Astrocyte (in vitro differentiated cells and primary cell): ENCODE data around the gene KDSR. TPM values are rescaled to one million over a fixed set of nuclear protein-coding genes. Genes with fewer than 3 reads are reported as not detected.
A peak's percentile ranks its signal among the peaks of the same experiment; 100 is the strongest.

ENCODE experiments used
- DNase-seq: peaks from one replicate; pipeline ENCODE4 v3.0.0-alpha.2; 2010; ENCODE audit warnings: low read depth
- FAIRE-seq: peaks from 2 replicates; lab custom pipeline; 2011; peaks lifted over from hg19 to GRCh38; lab: Jason Lieb, UNC
- H2AFZ ChIP-seq: 2 replicates; pipeline ENCODE4 v1.6.0; 2012; ENCODE audit warnings: low read depth, low read length, inconsistent platforms
- H3K27ac ChIP-seq: 2 replicates; pipeline ENCODE4 v1.5.1; 2011; ENCODE audit warnings: low read depth, low read length, inconsistent platforms
- H3K27me3 ChIP-seq: 2 replicates; pipeline ENCODE4 v1.6.0; 2011; ENCODE audit warnings: low read length, inconsistent platforms; ENCODE audit not compliant: insufficient read depth
- H3K36me3 ChIP-seq: 2 replicates; pipeline ENCODE4 v1.5.1; 2011; ENCODE audit warnings: low read length, inconsistent platforms; ENCODE audit not compliant: insufficient read depth
- H3K4me1 ChIP-seq: 2 replicates; pipeline ENCODE4 v1.5.1; 2011; ENCODE audit warnings: low read length, inconsistent platforms; ENCODE audit not compliant: insufficient read depth
- H3K4me2 ChIP-seq: 2 replicates; pipeline ENCODE4 v1.6.0; 2012; ENCODE audit warnings: low read length, inconsistent platforms
- H3K4me3 ChIP-seq: 2 replicates; pipeline ENCODE4 v1.5.1; 2011; ENCODE audit warnings: low read depth, mild to moderate bottlenecking, low read length, inconsistent platforms; ENCODE audit not compliant: insufficient read depth
- H3K79me2 ChIP-seq: 2 replicates; pipeline ENCODE4 v1.6.0; 2012; ENCODE audit warnings: mild to moderate bottlenecking, low read length, inconsistent platforms; ENCODE audit not compliant: insufficient read depth
- H3K9ac ChIP-seq: 2 replicates; pipeline ENCODE4 v1.6.0; 2012; ENCODE audit warnings: mild to moderate bottlenecking, low read length, inconsistent platforms
- H3K9me3 ChIP-seq: 2 replicates; pipeline ENCODE4 v1.5.1; 2012; ENCODE audit warnings: low read depth, mild to moderate bottlenecking, low read length, inconsistent platforms; ENCODE audit not compliant: insufficient read depth
- H4K20me1 ChIP-seq: 2 replicates; pipeline ENCODE4 v1.6.0; 2012; ENCODE audit warnings: low read length, inconsistent platforms; ENCODE audit not compliant: insufficient read depth
- H3K27ac Mint-ChIP-seq: one replicate; pipeline ENCODE4 v1.8.0; 2021; ENCODE audit warnings: mild to moderate bottlenecking, mixed read lengths; ENCODE audit not compliant: unreplicated experiment
- H3K27me3 Mint-ChIP-seq: one replicate; pipeline ENCODE4 v1.8.0; 2021; ENCODE audit warnings: low read depth, mixed read lengths; ENCODE audit not compliant: unreplicated experiment
- H3K36me3 Mint-ChIP-seq: one replicate; pipeline ENCODE4 v1.8.0; 2021; ENCODE audit warnings: low read depth, mixed read lengths; ENCODE audit not compliant: unreplicated experiment
- H3K4me1 Mint-ChIP-seq: one replicate; pipeline ENCODE4 v1.8.0; 2021; ENCODE audit warnings: low read depth, mixed read lengths; ENCODE audit not compliant: unreplicated experiment
- H3K4me3 Mint-ChIP-seq: one replicate; pipeline ENCODE4 v1.8.0; 2021; ENCODE audit warnings: mild to moderate bottlenecking, moderate library complexity, mixed read lengths; ENCODE audit not compliant: unreplicated experiment
- H3K9me3 Mint-ChIP-seq: one replicate; pipeline ENCODE4 v1.8.0; 2021; ENCODE audit warnings: mild to moderate bottlenecking, mixed read lengths; ENCODE audit not compliant: unreplicated experiment
- CTCF ChIP-seq: IDR thresholded peaks from 2 replicates; pipeline ENCODE4 v1.5.1; 2011; ENCODE audit warnings: low read depth, mild to moderate bottlenecking, inconsistent platforms, low read length, moderate library complexity; ENCODE audit not compliant: insufficient read depth
- EZH2 ChIP-seq: IDR thresholded peaks from 2 replicates; pipeline ENCODE4 v1.6.1; 2012; ENCODE audit warnings: mild to moderate bottlenecking, low read length, inconsistent platforms; ENCODE audit not compliant: insufficient read depth
- total RNA-seq: library from RNA; stranded (reverse); gene quantifications from 2 replicates; pipeline ENCODE4 v1.2.1, GENCODE V29; 2021

Gene KDSR
- total RNA-seq, 1 donor from 2014 or later = 43.7 TPM

GRCh38 chr18:63410792-63411191, 43.8 kb upstream of the KDSR start:
- H4K20me1 ChIP-seq = peaks cover 51% of the 10 kb centered on the region
- H3K27me3 ChIP-seq = no peaks in the 10 kb centered on the region
- peak; percentile 67 for DNase-seq
- Mint-ChIP-seq H3K27ac (peak overlapping the region; percentile 34), H3K4me3 (no peak overlapping the region), H3K9me3 (no peaks in the 10 kb centered on the region), H3K27me3 (no peaks in the 10 kb centered on the region), H3K36me3 (peaks cover 16% of the 10 kb centered on the region), H3K4me1 (peaks cover 5% of the 10 kb centered on the region)
- H3K27ac ChIP-seq = peak overlapping the region; percentile 36
- no peaks in the 10 kb centered on the region for H3K9me3 ChIP-seq
- no peak overlapping the region for H3K4me3 ChIP-seq
- peaks cover 26% of the 10 kb centered on the region for H3K36me3 ChIP-seq
- no peak for TF ChIP-seq CTCF
- TF ChIP-seq EZH2 = no peak
- H3K4me1 ChIP-seq = peaks cover 10% of the 10 kb centered on the region
- FAIRE-seq = peak; percentile 49
- no peak overlapping the region for H2AFZ ChIP-seq
- H3K9ac ChIP-seq = no peak overlapping the region
- H3K4me2 ChIP-seq = peak overlapping the region; percentile 35
- peaks cover 65% of the 10 kb centered on the region for H3K79me2 ChIP-seq

- Histone ChIP-seq H3K9me3 (no peaks in the 10 kb centered on the region), H3K4me1 (peaks cover 10% of the 10 kb centered on the region), H4K20me1 (peaks cover 39% of the 10 kb centered on the region), H2AFZ (no peak overlapping the region), H3K27me3 (no peaks in the 10 kb centered on the region), H3K27ac (no peak overlapping the region), H3K9ac (no peak overlapping the region), H3K4me2 (no peak overlapping the region), H3K79me2 (peaks cover 53% of the 10 kb centered on the region), H3K4me3 (no peak overlapping the region), H3K36me3 (peaks cover 27% of the 10 kb centered on the region)
- DNase-seq = peak; percentile 28
- Mint-ChIP-seq H3K27me3 (no peaks in the 10 kb centered on the region), H3K36me3 (peaks cover 11% of the 10 kb centered on the region), H3K9me3 (no peaks in the 10 kb centered on the region), H3K27ac (no peak overlapping the region), H3K4me1 (peaks cover 5% of the 10 kb centered on the region), H3K4me3 (no peak overlapping the region)
- FAIRE-seq = no peak
- TF ChIP-seq EZH2 (no peak), CTCF (no peak)
Measured at GRCh38 chr18:63409301-63409700, 42.3 kb upstream of the KDSR start.

GRCh38 chr18:63407734-63408133, 40.7 kb upstream of the KDSR start:
- Mint-ChIP-seq H3K36me3 (peaks cover 11% of the 10 kb centered on the region), H3K4me1 (peaks cover 5% of the 10 kb centered on the region), H3K27me3 (no peaks in the 10 kb centered on the region), H3K9me3 (no peaks in the 10 kb centered on the region), H3K4me3 (no peak overlapping the region), H3K27ac (no peak overlapping the region)
- Histone ChIP-seq H3K79me2 (peaks cover 42% of the 10 kb centered on the region), H3K27me3 (no peaks in the 10 kb centered on the region), H3K9me3 (no peaks in the 10 kb centered on the region), H3K9ac (no peak overlapping the region), H4K20me1 (peaks cover 37% of the 10 kb centered on the region), H3K27ac (no peak overlapping the region), H2AFZ (no peak overlapping the region), H3K4me1 (peaks cover 10% of the 10 kb centered on the region), H3K36me3 (peaks cover 41% of the 10 kb centered on the region), H3K4me3 (no peak overlapping the region), H3K4me2 (no peak overlapping the region)
- TF ChIP-seq EZH2 = no peak
- no peak for TF ChIP-seq CTCF
- DNase-seq (no peak), FAIRE-seq (no peak)
